ENCODE results near the gene BABAM2. TPM values are rescaled to one million over a fixed set of nuclear protein-coding genes. Genes with fewer than 3 reads are reported as not detected.
A peak's percentile ranks its signal among the peaks of the same experiment; 100 is the strongest.

Gene BABAM2
- total and polyA plus RNA-seq, 4 donors, result 28.1 to 40.4 (median 37.0) TPM

DNA sequence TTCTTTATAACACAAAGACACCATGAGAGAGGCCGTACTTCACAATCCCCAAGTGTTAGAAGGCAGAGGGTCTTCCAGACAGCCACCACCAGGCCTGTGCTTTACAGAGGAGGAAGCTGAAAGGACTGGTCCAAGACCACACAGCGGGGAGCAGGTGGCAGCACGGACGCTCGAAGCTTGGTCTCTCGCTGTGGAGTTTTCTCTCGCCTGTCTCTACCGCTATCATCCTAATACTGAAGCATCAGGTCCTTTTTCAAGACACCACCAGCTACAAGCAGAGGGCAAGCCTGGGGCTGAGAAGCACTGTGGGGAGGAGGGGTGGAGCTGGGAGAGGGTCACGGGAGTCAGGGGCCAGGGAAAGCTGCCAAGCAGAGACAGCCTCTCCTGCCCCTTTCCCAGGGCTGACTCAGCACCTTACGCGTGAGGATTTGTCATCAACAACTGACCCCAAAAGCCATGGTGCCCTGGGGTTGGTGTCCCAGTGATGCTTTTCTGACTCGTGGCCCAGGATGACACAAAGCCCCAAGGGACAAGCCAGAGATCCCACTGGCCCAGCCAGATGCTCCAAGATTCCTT, 470.3 kb downstream of the BABAM2 start:
- H3K27ac ChIP-seq (ENCODE audit: low read depth, low read length), result no peak overlapping the region
- no peak for DNase-seq (ENCODE audit: low read depth in 4 of 6, low spot score in 6 of 6)

DNA sequence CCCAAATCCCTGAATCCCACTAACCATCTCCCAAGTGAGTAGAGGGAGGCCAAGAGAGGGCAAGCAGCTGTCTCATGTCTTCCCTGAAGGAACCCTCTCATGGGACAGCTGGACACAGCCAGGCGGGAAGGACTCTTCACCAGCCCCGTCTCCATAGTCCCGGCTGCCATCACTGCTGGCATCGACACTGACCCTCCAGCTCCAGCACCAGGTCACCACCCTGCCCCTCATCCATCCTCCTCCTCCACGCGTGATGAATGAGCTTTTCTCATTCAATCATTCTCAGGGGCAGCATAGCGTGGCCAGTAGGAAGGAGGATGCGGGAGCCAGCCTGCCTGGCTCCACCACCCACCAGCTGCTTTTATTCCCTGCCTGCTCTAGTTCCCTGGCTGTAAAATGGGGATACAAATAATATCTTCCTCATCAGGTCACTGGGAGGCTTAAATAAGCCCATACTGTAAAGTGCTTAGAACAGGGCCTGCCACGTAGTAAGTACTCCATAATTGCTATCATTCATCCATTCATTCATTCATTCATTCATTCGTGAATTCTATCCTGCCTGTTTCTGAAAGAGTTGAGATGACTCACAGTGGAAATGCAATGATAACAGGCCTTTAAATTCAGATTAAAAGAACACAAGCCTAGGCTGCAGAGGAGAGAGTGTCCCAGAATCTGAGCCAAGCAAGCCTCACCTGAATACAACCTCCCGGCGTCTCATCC, 471.6 kb downstream of the BABAM2 start:
- no peaks in the 10 kb centered on the region for H3K27me3 ChIP-seq (ENCODE audit: control insufficient read depth, insufficient read depth, low read length)
- no peak overlapping the region for H3K27ac ChIP-seq (ENCODE audit: low read depth, low read length)
- H3K36me3 ChIP-seq (ENCODE audit: control insufficient read depth, insufficient read depth, low read length), result no peaks in the 10 kb centered on the region
- 73% methylated on average over 7 of the region's 12 CpGs for WGBS (ENCODE audit: insufficient coverage)
- H3K4me3 ChIP-seq (ENCODE audit: low read depth, low read length), result no peak overlapping the region
- H3K4me1 ChIP-seq (ENCODE audit: control insufficient read depth, insufficient read depth, low read length), result peaks cover 8% of the 10 kb centered on the region
- no peaks in the 10 kb centered on the region for H3K9me3 ChIP-seq (ENCODE audit: control insufficient read depth, insufficient read depth, low read length)
- DNase-seq (ENCODE audit: low read depth in 4 of 6, low spot score in 6 of 6), result no peak

More for the DNA sequence above, 470.3 kb downstream of the BABAM2 start:
- Histone ChIP-seq H3K4me1 (ENCODE audit: control insufficient read depth, insufficient read depth, low read length) (peaks cover 15% of the 10 kb centered on the region), H3K4me3 (ENCODE audit: low read depth, low read length) (no peak overlapping the region), H3K27me3 (ENCODE audit: control insufficient read depth, insufficient read depth, low read length) (no peaks in the 10 kb centered on the region), H3K36me3 (ENCODE audit: control insufficient read depth, insufficient read depth, low read length) (no peaks in the 10 kb centered on the region), H3K9me3 (ENCODE audit: control insufficient read depth, insufficient read depth, low read length) (no peaks in the 10 kb centered on the region)
- WGBS (ENCODE audit: insufficient coverage), result 62% methylated on average over 5 of the region's 12 CpGs

DNA sequence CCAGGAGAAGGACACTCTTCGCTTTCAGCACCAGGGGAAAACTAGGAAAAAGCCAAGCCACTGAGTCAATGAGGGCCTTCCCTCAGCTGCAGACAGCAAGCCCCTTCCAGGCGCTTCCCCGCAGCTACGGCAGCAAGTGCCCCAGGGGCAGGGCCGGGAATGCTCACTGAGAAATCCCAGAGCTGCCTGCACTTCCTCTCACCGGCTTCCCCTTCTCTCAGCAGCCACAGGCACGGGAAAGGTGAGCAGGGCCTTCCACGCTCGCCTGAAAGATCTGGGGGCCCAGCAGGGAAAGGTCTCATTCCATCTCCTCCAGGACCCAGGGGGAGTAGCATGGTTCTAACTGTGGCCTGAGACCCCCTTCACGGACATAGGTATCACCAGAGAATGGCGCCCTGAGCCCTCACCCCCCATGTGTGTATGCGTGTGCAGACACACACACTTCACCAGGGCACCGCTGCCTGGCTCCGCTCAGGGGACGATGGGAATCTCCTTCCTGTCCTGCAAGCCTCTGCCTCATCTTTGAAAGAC, 472.5 kb downstream of the BABAM2 start:
- no peaks in the 10 kb centered on the region for H3K9me3 ChIP-seq (ENCODE audit: control insufficient read depth, insufficient read depth, low read length)

DNA sequence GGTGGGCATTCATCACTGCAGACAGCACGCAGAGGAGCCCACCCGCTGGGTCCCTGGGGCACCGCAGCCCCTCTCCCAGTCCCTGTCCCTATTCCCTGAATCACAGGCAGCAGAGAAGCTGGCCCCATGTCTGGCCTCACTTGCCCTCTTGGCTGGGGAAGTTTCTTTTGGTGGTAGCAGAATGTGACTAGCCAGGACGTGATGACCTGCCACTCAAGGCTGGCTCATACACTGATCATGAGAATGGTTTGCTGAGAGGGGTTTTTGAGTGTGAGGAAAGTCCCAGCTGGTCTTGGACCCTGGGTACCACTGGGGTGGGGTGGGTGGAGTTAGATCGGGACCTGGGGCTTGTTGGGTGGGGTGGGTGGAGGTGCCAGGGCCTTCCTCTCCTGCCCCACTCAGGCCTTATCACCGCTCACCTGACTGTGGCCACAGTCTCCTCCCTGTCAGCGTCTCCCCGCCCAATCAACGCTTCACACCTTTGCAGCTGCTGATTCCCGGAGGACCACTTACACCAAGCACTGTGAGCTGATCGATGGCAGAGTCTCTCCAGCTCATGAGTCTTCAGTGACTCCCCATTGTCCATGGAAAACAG, 473.3 kb downstream of the BABAM2 start:
- H3K9me3 ChIP-seq (ENCODE audit: control insufficient read depth, insufficient read depth, low read length), result no peaks in the 10 kb centered on the region
- H3K4me1 ChIP-seq (ENCODE audit: control insufficient read depth, insufficient read depth, low read length), result peaks cover 8% of the 10 kb centered on the region

More for the DNA sequence above, 472.5 kb downstream of the BABAM2 start:
- H3K27ac ChIP-seq (ENCODE audit: low read depth, low read length), result no peak overlapping the region
- peaks cover 8% of the 10 kb centered on the region for H3K4me1 ChIP-seq (ENCODE audit: control insufficient read depth, insufficient read depth, low read length)
- H3K27me3 ChIP-seq (ENCODE audit: control insufficient read depth, insufficient read depth, low read length), result no peaks in the 10 kb centered on the region
- no peak for DNase-seq (ENCODE audit: low read depth in 4 of 6, low spot score in 6 of 6)
- H3K4me3 ChIP-seq (ENCODE audit: low read depth, low read length), result no peak overlapping the region
- no peaks in the 10 kb centered on the region for H3K36me3 ChIP-seq (ENCODE audit: control insufficient read depth, insufficient read depth, low read length)
- 75% methylated on average over 13 of the region's 15 CpGs for WGBS (ENCODE audit: insufficient coverage)

DNA sequence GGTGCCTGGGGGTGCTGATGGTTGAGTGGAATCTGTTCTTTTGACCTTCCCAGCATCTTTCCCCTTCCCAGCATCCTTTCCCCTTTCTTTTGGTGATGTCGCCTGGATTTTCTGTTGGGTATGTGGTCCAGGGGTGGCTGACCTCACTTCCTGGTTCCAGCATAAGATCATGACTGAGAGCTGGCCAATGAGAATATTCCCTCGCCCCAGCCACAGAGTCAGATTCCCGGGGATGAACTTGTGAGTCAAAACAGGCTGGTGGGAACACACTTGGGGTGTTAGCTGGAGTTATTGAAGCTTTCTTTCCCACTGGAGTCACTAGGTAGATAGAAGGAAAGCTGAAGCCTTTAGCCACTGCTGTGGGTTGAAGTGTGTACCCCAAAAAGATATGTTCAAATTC, 474.1 kb downstream of the BABAM2 start:
- no peak for DNase-seq (ENCODE audit: low read depth in 4 of 6, low spot score in 6 of 6)
- Histone ChIP-seq H3K27me3 (ENCODE audit: control insufficient read depth, insufficient read depth, low read length) (no peaks in the 10 kb centered on the region), H3K4me1 (ENCODE audit: control insufficient read depth, insufficient read depth, low read length) (peaks cover 8% of the 10 kb centered on the region), H3K27ac (ENCODE audit: low read depth, low read length) (no peak overlapping the region), H3K4me3 (ENCODE audit: low read depth, low read length) (no peak overlapping the region), H3K9me3 (ENCODE audit: control insufficient read depth, insufficient read depth, low read length) (no peaks in the 10 kb centered on the region), H3K36me3 (ENCODE audit: control insufficient read depth, insufficient read depth, low read length) (no peaks in the 10 kb centered on the region)
- 95% methylated on average over 2 of the region's 3 CpGs for WGBS (ENCODE audit: insufficient coverage)

More for the DNA sequence above, 473.3 kb downstream of the BABAM2 start:
- Histone ChIP-seq H3K27me3 (ENCODE audit: control insufficient read depth, insufficient read depth, low read length) (no peaks in the 10 kb centered on the region), H3K4me3 (ENCODE audit: low read depth, low read length) (no peak overlapping the region), H3K36me3 (ENCODE audit: control insufficient read depth, insufficient read depth, low read length) (no peaks in the 10 kb centered on the region), H3K27ac (ENCODE audit: low read depth, low read length) (no peak overlapping the region)
- no peak for DNase-seq (ENCODE audit: low read depth in 4 of 6, low spot score in 6 of 6)
- WGBS (ENCODE audit: insufficient coverage), result 87% methylated on average over 9 of the region's 11 CpGs

GRCh38 chr2:28365158-28365557, 474.6 kb downstream of the BABAM2 start:
- no peak overlapping the region for H3K27ac ChIP-seq (ENCODE audit: low read depth, low read length)
- DNase-seq (ENCODE audit: low read depth in 4 of 6, low spot score in 6 of 6), result peak in 1 of 6 donors; percentile 57
- peaks cover 8% of the 10 kb centered on the region for H3K4me1 ChIP-seq (ENCODE audit: control insufficient read depth, insufficient read depth, low read length)

DNA sequence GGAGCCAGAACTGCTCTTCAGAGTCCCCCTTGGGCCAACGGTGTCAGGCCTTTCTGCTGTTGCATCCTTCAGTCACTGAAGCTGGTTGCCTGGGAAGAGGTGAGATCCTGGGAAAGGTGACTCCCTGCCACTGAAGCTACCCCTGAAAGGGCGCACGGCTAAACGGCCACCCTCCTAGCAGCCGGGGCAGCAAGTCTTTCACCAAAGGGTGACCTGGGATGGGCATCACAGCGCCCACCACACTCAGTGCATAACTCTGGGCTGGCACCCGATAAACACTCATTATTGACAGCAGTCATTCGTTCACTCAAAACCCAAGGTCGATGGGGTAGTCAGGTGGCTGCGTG, 475.6 kb downstream of the BABAM2 start:
- no peak overlapping the region for H3K4me3 ChIP-seq (ENCODE audit: low read depth, low read length)
- H3K36me3 ChIP-seq (ENCODE audit: control insufficient read depth, insufficient read depth, low read length), result no peaks in the 10 kb centered on the region
- DNase-seq (ENCODE audit: low read depth in 4 of 6, low spot score in 6 of 6), result no peak
- WGBS (ENCODE audit: insufficient coverage), result 95% methylated on average over 10 of the region's 10 CpGs
- no peak overlapping the region for H3K27ac ChIP-seq (ENCODE audit: low read depth, low read length)
- no peaks in the 10 kb centered on the region for H3K9me3 ChIP-seq (ENCODE audit: control insufficient read depth, insufficient read depth, low read length)
- no peaks in the 10 kb centered on the region for H3K27me3 ChIP-seq (ENCODE audit: control insufficient read depth, insufficient read depth, low read length)
- peaks cover 8% of the 10 kb centered on the region for H3K4me1 ChIP-seq (ENCODE audit: control insufficient read depth, insufficient read depth, low read length)

More at GRCh38 chr2:28365158-28365557, 474.6 kb downstream of the BABAM2 start:
- 38% methylated on average over 1 of the region's 8 CpGs for WGBS (ENCODE audit: insufficient coverage)
- Histone ChIP-seq H3K36me3 (ENCODE audit: control insufficient read depth, insufficient read depth, low read length) (no peaks in the 10 kb centered on the region), H3K9me3 (ENCODE audit: control insufficient read depth, insufficient read depth, low read length) (no peaks in the 10 kb centered on the region), H3K27me3 (ENCODE audit: control insufficient read depth, insufficient read depth, low read length) (no peaks in the 10 kb centered on the region), H3K4me3 (ENCODE audit: low read depth, low read length) (no peak overlapping the region)

DNA sequence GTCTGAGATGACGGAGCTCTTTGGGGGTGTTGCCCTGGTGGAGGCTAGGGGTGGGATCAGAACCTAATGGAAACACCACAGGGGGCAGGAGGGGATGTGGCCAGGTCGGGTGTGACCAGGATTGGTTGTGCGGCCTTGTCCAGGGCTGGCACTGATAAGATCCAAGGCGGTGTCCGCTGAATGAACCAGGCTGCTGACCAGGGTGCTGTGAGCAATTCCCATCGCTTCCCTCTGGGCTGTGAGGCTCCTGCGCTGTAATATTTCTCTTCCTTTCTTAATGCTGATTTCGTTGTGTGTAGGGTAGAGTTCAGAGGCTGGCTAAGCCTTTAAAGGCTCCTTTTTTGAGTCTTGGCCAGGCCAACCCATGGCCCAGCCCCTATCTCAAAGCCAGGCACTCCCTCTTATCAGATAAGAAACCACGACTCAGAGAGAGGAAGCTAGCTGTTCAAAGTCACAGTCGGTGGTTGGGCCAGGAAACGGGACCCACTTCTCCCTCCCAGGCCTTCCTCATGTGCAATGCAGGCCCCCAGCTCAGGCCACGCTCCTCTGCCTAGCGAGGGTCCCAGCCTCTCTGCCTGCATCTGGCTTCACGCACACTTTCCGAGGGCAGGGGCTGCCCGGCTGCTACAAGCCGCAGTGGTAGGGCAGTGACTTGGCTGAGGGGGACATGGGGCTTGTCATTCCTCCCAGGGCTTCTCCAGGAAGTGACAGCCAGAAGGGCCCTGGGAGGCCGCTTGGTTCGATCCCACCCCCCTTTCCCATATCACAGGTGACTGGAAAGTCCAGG, 476.2 kb downstream of the BABAM2 start:
- no peak overlapping the region for H3K4me3 ChIP-seq (ENCODE audit: low read depth, low read length)
- peaks cover 8% of the 10 kb centered on the region for H3K4me1 ChIP-seq (ENCODE audit: control insufficient read depth, insufficient read depth, low read length)
- 79% methylated on average over 15 of the region's 19 CpGs for WGBS (ENCODE audit: insufficient coverage)
- no peak for DNase-seq (ENCODE audit: low read depth in 4 of 6, low spot score in 6 of 6)
- H3K36me3 ChIP-seq (ENCODE audit: control insufficient read depth, insufficient read depth, low read length), result no peaks in the 10 kb centered on the region
- no peaks in the 10 kb centered on the region for H3K27me3 ChIP-seq (ENCODE audit: control insufficient read depth, insufficient read depth, low read length)
- H3K9me3 ChIP-seq (ENCODE audit: control insufficient read depth, insufficient read depth, low read length), result no peaks in the 10 kb centered on the region
- H3K27ac ChIP-seq (ENCODE audit: low read depth, low read length), result no peak overlapping the region

GRCh38 chr2:28367667-28368356, 477.3 kb downstream of the BABAM2 start:
- H3K9me3 ChIP-seq (ENCODE audit: control insufficient read depth, insufficient read depth, low read length), result no peaks in the 10 kb centered on the region
- no peak overlapping the region for H3K4me3 ChIP-seq (ENCODE audit: low read depth, low read length)
- 71% methylated on average over 13 of the region's 19 CpGs for WGBS (ENCODE audit: insufficient coverage)
- H3K36me3 ChIP-seq (ENCODE audit: control insufficient read depth, insufficient read depth, low read length), result no peaks in the 10 kb centered on the region
- DNase-seq (ENCODE audit: low read depth in 4 of 6, low spot score in 6 of 6), result no peak
- H3K27ac ChIP-seq (ENCODE audit: low read depth, low read length), result no peak overlapping the region
- no peaks in the 10 kb centered on the region for H3K27me3 ChIP-seq (ENCODE audit: control insufficient read depth, insufficient read depth, low read length)
- peaks cover 8% of the 10 kb centered on the region for H3K4me1 ChIP-seq (ENCODE audit: control insufficient read depth, insufficient read depth, low read length)
